Aorta (tissue), 5 donors: ENCODE results near the gene ESR2. TPM values are rescaled to one million over a fixed set of nuclear protein-coding genes. Genes with fewer than 3 reads are reported as not detected.
"Not testable (repeated sequence)": the region's sequence is repeated elsewhere in the genome, so short reads cannot be mapped to it uniquely, and the experiment has no call there.

Source experiments
- ATAC-seq: fragments of 200-7000 bp; cut with Tn5 transposase; one replicate; pipeline ENCODE4 v1.9.1; 2022; ENCODE audit warnings: moderate library complexity; ENCODE audit not compliant: low FRiP score
- DNase-seq, 2 donors: peaks; one replicate each; pipeline ENCODE4 v3.0.0-alpha.2; 2020
- H3K27ac ChIP-seq, 2 donors: one replicate each; pipeline ENCODE4 v1.5.1; 2013; ENCODE audit warnings: low read length in 2 of 2, mild to moderate bottlenecking in 2 of 2, moderate library complexity in 2 of 2, control low read depth in 1 of 2, inconsistent platforms in 1 of 2, low read depth in 1 of 2
- H3K27me3 ChIP-seq, 2 donors: one replicate each; pipeline ENCODE4 v1.6.1; 2013; ENCODE audit warnings: control low read depth in 1 of 2, low read length in 1 of 2, mild to moderate bottlenecking in 1 of 2, moderate library complexity in 1 of 2; ENCODE audit not compliant: insufficient read depth in 2 of 2, control insufficient read depth in 1 of 2
- H3K36me3 ChIP-seq, 2 donors: one replicate each; pipeline ENCODE4 v1.6.1; 2013; ENCODE audit warnings: control low read depth in 1 of 2, low read length in 1 of 2, mild to moderate bottlenecking in 1 of 2; ENCODE audit not compliant: insufficient read depth in 2 of 2, control insufficient read depth in 1 of 2
- H3K4me1 ChIP-seq, 2 donors: one replicate each; pipeline ENCODE4 v1.6.1; 2013; ENCODE audit warnings: low read length in 2 of 2, control low read depth in 1 of 2, mild to moderate bottlenecking in 1 of 2, moderate library complexity in 1 of 2; ENCODE audit not compliant: insufficient read depth in 2 of 2, control insufficient read depth in 1 of 2
- H3K4me3 ChIP-seq, 2 donors: one replicate each; pipeline ENCODE4 v1.5.1; 2013; ENCODE audit warnings: low read length in 2 of 2, control low read depth in 1 of 2, mild to moderate bottlenecking in 1 of 2
- H3K9me3 ChIP-seq: one replicate; pipeline ENCODE4 v1.6.1; 2013; ENCODE audit warnings: mild to moderate bottlenecking, low read length; ENCODE audit not compliant: control insufficient read depth
- WGBS, 2 donors: extraction: QIAGEN DNeasy Blood & Tissue Kit; methylation state at CpG; one replicate each; pipeline ENCODE4 v1.1.7; 2013; 5-methylcytosine and 5-hydroxymethylcytosine counted together
- intact Hi-C, 2 donors: fragments of 100-400 bp; cut with DNase I; formaldehyde crosslinking; loops; one replicate each; pipeline versions ENCODE4 v1.14.2 to v1.15.0; 2022
- polyA plus RNA-seq, 2 donors: library from polyadenylated mRNA; stranded (reverse); fragments of 200-250 nt; gene quantifications; one replicate each; pipeline ENCODE4 v1.2.3, GENCODE V29; 2013
- total RNA-seq, 2 donors: library from RNA; stranded (reverse); fragmentation: NEBNext Ultra II Directional; extraction: Animal tissue kit (Norgen Biotek cat#: 25700); gene quantifications; one replicate each; pipeline ENCODE4 v1.2.1, GENCODE V29; 2021
- donor health status: healthy with polysubstance abuse.
- donor health status: Bipolar disorder and iron deficiency.
- donor health status: DM: no; HTN: no; CAD: no.
- donor health status: DM: no; HTN: no; CAD: no.
- donor health status: DM: yes; HTN: yes; CAD: no.

Gene ESR2
- total and polyA plus RNA-seq, 4 donors = 0.10 to 0.27 TPM; not detected in 2

DNA sequence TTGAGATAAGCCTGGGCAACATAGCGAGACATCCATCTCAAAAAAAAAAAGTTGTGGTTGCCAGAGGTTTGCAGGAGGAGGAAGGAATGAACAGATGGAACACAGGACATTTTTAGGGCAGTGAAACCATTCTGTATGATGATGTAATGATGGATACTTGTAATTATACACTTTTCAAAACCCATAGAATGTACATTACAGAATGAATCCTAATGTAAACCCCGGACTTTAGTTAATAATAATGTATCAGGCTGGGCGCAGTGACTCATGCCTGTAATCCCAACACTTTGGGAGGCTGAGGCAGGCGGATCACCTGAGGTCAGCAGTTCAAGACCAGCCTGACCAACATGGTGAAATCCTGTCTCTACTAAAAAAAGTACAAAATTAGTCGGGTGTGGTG is 26.2 kb upstream of the ESR2 start:
- H3K9me3 ChIP-seq, DNase-seq, H3K27me3 ChIP-seq, H3K36me3 ChIP-seq, H3K27ac ChIP-seq, H3K4me3 ChIP-seq, ATAC-seq, H3K4me1 ChIP-seq, intact Hi-C loops: not testable (repeated sequence)
- whole genome bisulfite sequencing, 2 donors = 78 to 79% methylated on average over 5 of the region's 5 CpGs

DNA sequence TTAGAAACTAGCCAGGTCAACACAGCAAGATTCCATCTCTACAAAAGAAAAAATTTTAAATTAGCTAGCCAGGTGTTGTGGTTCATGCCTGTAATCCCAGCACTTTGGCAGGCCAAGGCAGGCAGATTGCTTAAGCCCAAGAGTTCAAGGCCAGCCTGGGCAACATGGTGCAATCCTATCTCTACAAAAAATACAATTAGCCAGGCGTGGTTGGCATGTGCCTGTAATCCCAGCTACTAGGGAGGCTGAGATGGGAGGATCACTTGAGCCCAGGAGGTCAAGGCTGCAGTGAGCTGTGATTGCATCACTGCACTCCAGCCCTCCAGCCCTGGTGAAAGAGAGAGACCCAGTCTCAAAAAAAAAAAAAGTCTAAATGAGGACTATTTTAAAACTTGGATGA is 24.5 kb upstream of the ESR2 start:
- H3K9me3 ChIP-seq, ATAC-seq, DNase-seq, H3K4me3 ChIP-seq, intact Hi-C loops, H3K36me3 ChIP-seq, H3K27me3 ChIP-seq, H3K4me1 ChIP-seq, H3K27ac ChIP-seq: not testable (repeated sequence)
- 92 to 95% methylated on average over 1 of the region's 1 CpG for WGBS, 2 donors

DNA sequence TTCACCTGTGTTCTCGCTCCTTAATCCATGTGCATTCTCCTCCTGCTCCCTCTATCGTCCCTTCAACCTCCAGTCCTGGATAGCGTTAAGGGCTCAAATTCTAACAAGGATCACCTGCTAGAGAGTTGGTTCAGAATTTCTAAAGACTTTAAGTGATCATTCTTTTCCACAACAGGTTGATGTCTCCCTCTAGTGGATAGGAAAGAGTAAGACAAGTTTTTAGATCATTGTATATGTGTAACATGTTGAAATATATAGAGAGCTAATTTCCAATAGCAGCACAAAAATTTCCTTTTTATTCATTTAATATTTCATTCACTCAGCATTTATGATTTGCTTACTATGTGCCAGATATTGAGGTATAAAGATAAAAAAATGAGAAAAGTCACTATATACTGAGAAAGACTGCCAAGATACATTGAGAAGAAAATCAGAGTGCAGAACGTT is 9.3 kb upstream of the ESR2 start:
- H3K36me3 ChIP-seq = no peaks in the 10 kb centered on the region
- WGBS, 2 donors = 10 to 16% methylated on average over 4 of the region's 4 CpGs
- no peaks in the 10 kb centered on the region for H3K9me3 ChIP-seq
- intact Hi-C loops = loop anchor here (5.0 to 10.0 kb wide), 2 partner anchors 289 to 506 kb away; no protein-coding TSS in a partner anchor
- ATAC-seq = peak; percentile 65
- H3K27me3 ChIP-seq = no peaks in the 10 kb centered on the region
- no peak overlapping the region for H3K4me3 ChIP-seq
- no peak for DNase-seq
- no peak overlapping the region for H3K27ac ChIP-seq
- peaks cover 0 to 2% of the 10 kb centered on the region in 2 donors for H3K4me1 ChIP-seq

- Histone ChIP-seq H3K4me3 (no peak overlapping the region), H3K27me3 (peaks cover 0 to 1% of the 10 kb centered on the region in 2 donors), H3K36me3 (no peaks in the 10 kb centered on the region), H3K27ac (no peak overlapping the region), H3K9me3 (no peaks in the 10 kb centered on the region), H3K4me1 (peaks cover 0 to 2% of the 10 kb centered on the region in 2 donors)
- ATAC-seq (no peak), DNase-seq (no peak)
- intact Hi-C loops = loop anchor here (5.0 to 10.0 kb wide), 4 partner anchors 134 to 501 kb away; no protein-coding TSS in a partner anchor
- 80 to 93% methylated on average over 1 of the region's 1 CpG for WGBS, 2 donors
These were observed 4.6 kb upstream of the ESR2 start for GRCh38 chr14:64298773-64299172.

DNA sequence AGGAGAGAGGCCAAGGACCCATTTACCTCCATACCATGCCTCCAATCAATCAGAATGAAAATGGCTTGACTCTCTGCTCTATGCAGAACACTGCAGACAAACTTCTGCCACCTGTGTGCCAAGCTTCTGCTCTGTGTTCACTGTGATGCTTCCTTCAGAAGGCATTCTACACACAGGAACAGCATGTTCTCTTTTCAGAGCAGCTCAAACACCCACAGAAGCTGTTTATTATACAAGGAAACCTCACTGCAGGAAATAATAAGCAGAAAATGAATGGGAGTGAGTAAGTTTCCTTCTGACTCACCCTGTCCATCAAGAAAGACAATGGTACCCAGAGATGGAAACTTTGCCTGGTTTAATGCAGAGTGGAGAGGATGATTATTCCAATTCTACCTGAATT is 2.4 kb upstream of the ESR2 start:
- intact Hi-C loops = loop anchor here (5.0 to 10.0 kb wide), 4 partner anchors 132 to 499 kb away; no protein-coding TSS in a partner anchor

DNA sequence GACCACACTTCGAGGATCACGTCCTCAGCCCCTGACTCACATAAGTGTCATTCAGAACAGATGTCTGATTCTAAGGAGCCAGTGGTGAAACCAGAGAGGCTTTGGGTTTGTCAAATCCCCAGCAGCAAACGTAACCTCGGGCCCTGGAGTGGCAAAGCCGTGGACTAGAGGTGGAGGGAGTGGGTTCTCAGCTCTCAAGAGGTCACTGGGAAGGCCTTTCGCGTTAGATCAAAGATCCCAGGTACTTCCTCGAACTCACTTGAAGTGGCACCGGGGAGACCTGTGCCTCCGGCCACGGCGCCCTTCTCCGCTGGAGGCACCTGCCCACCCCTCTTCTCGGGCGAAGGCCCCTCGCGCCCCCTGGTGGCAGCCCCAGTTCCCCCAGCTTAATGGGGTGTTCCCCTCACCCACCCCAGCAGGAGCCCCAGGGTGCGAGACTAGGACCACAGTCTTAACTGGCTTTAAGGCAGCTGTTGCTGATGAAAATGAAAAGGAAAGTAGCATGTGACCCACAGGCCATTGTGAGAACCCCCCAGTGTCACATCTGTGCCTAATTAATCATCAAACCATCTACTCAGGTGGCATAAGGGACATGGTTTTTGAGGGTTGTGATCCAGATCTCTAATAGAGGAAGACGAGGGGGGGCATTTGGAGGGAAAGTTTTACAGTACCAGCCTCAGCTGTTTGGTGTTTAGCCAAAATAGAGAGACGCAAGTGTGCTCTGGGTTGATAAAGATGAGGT is 672 bp upstream of the ESR2 start:
- intact Hi-C loops = loop anchor here (5.0 to 10.0 kb wide), 4 partner anchors 130 to 498 kb away; no protein-coding TSS in a partner anchor
- WGBS, 2 donors = 18% methylated on average over 20 of the region's 20 CpGs
- no peaks in the 10 kb centered on the region for H3K9me3 ChIP-seq
- H3K36me3 ChIP-seq = no peaks in the 10 kb centered on the region
- H3K4me3 ChIP-seq = no peak overlapping the region
- DNase-seq (peak; percentile 65 to 89), ATAC-seq (peak; percentile 77)
- H3K27ac ChIP-seq = no peak overlapping the region
- peaks cover 0 to 1% of the 10 kb centered on the region in 2 donors for H3K27me3 ChIP-seq
- H3K4me1 ChIP-seq = no peaks in the 10 kb centered on the region

More for the DNA sequence above, 2.4 kb upstream of the ESR2 start:
- no peaks in the 10 kb centered on the region for H3K36me3 ChIP-seq
- ATAC-seq = no peak
- no peaks in the 10 kb centered on the region for H3K4me1 ChIP-seq
- H3K27ac ChIP-seq = no peak overlapping the region
- H3K4me3 ChIP-seq = no peak overlapping the region
- H3K27me3 ChIP-seq = peaks cover 0 to 1% of the 10 kb centered on the region in 2 donors
- DNase-seq = no peak
- no peaks in the 10 kb centered on the region for H3K9me3 ChIP-seq

- Histone ChIP-seq H3K4me1 (no peaks in the 10 kb centered on the region), H3K27me3 (no peaks in the 10 kb centered on the region), H3K4me3 (no peak overlapping the region), H3K9me3 (no peaks in the 10 kb centered on the region), H3K27ac (no peak overlapping the region), H3K36me3 (no peaks in the 10 kb centered on the region)
- ATAC-seq = no peak
- no peak for DNase-seq
- intact Hi-C loops = loop anchor here in 1 of 2 donors (10.0 kb wide), 3 partner anchors 127 to 277 kb away; no protein-coding TSS in a partner anchor
- WGBS, 2 donors = 93 to 94% methylated on average over 3 of the region's 3 CpGs
These were observed 2.0 kb downstream of the ESR2 start for GRCh38 chr14:64292197-64292596.

DNA sequence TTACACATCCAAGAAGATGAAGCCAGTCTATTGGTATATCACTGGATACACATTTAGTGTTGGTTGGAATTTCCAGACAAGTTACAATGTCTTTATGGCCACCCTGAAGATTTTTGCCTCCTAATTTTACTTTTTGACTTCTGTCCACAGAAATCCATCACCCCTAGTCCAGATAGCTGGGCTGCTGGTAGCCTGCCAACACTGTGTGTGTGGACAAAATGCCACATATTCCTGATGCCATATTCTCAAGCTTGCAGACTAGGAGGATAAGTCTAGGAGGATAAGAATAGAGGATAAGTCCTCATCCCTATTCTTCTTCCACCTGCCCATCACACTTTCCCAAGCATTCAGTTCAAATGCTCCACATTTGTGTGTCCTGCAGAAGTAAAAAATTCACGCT is 4.6 kb downstream of the ESR2 start:
- Histone ChIP-seq H3K36me3 (no peaks in the 10 kb centered on the region), H3K27me3 (no peaks in the 10 kb centered on the region), H3K4me3 (no peak overlapping the region), H3K9me3 (no peaks in the 10 kb centered on the region), H3K27ac (no peak overlapping the region), H3K4me1 (no peaks in the 10 kb centered on the region)
- ATAC-seq (no peak), DNase-seq (no peak)
- WGBS, 2 donors = 94 to 100% methylated on average over 1 of the region's 1 CpG
- intact Hi-C loops = no loop called here

DNA sequence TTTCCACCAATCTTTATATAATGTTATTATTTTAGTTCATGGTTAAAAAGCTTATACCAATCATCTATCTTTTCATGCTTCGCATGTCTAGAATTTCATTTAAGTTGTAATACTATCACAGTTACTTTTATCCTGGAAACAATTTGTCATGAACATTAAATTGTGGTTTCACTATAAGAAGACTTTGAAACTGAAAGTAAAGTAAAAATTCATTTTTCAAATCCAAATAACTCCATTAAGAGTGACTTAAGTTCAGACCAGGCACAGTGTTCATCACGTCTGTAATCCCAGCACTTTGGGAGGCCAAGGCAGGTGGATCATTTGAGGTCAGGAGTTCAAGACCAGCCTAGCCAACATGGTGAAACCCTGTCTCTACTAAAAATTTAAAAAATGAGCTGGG is 12.4 kb downstream of the ESR2 start:
- no peaks in the 10 kb centered on the region for H3K27me3 ChIP-seq
- H3K4me3 ChIP-seq = no peak overlapping the region
- no peak for DNase-seq
- no peak overlapping the region for H3K27ac ChIP-seq
- ATAC-seq = no peak
- no peaks in the 10 kb centered on the region for H3K9me3 ChIP-seq
- no peaks in the 10 kb centered on the region for H3K36me3 ChIP-seq
- intact Hi-C loops = no loop called here
- WGBS, 2 donors = 48 to 54% methylated on average over 2 of the region's 2 CpGs
- H3K4me1 ChIP-seq = no peaks in the 10 kb centered on the region
